PC-3 (cell line): ENCODE results near the gene KSR1. TPM values are rescaled to one million over a fixed set of nuclear protein-coding genes. Genes with fewer than 3 reads are reported as not detected.

Experiments used
- ATAC-seq: fragments of 200-7000 bp; cut with Tn5 transposase; 2 replicates; pipeline ENCODE4 v1.9.1; 2020; ENCODE audit warnings: mild to moderate bottlenecking, moderate library complexity
- BruUV-seq: library from RNA; stranded (reverse); fragments of 400-500 nt; replicated peaks from 2 replicates; lab custom pipeline; 2021; lab: Mats Ljungman, UMichigan
- CTCF ChIA-PET: fragments of 300-600 bp; sonication (Branson Sonifier 250); formaldehyde crosslinking; loops from one replicate; lab custom pipeline; 2022; ENCODE audit warnings: antibody characterized with exemption; lab: Charles Lee
- POLR2A ChIA-PET: fragments of 300-600 bp; sonication (Branson Sonifier 250); formaldehyde crosslinking; loops from one replicate; lab custom pipeline; 2022; ENCODE audit warnings: antibody characterized with exemption; ENCODE audit not compliant: unreplicated experiment; lab: Charles Lee
- DNase-seq: peaks from one replicate; pipeline ENCODE4 v3.0.0-alpha.2; 2015
- H2AFZ ChIP-seq: fragments of 300-600 bp; sonication (generic); 2 replicates; pipeline ENCODE4 v1.6.0; 2016; ENCODE audit warnings: antibody characterized with exemption, low read length
- H3F3A ChIP-seq: fragments of 300-600 bp; sonication (generic); one replicate; pipeline ENCODE4 v1.6.0; 2017; ENCODE audit warnings: antibody characterized with exemption, low read length, control low read depth, mild to moderate bottlenecking; ENCODE audit not compliant: unreplicated experiment
- H3K27ac ChIP-seq: fragments of 300-600 bp; sonication (generic); 2 replicates; pipeline ENCODE4 v1.5.1; 2016; ENCODE audit warnings: mild to moderate bottlenecking, low read length
- H3K27me3 ChIP-seq: fragments of 300-600 bp; sonication (generic); 2 replicates; pipeline ENCODE4 v1.6.1; 2016; ENCODE audit warnings: low read length, mixed read lengths
- H3K36me3 ChIP-seq: fragments of 300-600 bp; sonication (generic); 2 replicates; pipeline ENCODE4 v1.6.1; 2016; ENCODE audit warnings: low read depth, mixed run types, low read length, mixed read lengths
- H3K4me1 ChIP-seq: fragments of 300-600 bp; sonication (generic); 2 replicates; pipeline ENCODE4 v1.5.1; 2016; ENCODE audit warnings: low read length; ENCODE audit not compliant: insufficient read depth
- H3K4me2 ChIP-seq: fragments of 300-600 bp; sonication (generic); 2 replicates; pipeline ENCODE4 v1.6.0; 2016; ENCODE audit warnings: low read length
- H3K4me3 ChIP-seq: fragments of 300-600 bp; sonication (generic); 2 replicates; pipeline ENCODE4 v1.5.1; 2016; ENCODE audit warnings: mild to moderate bottlenecking, low read length, mixed read lengths
- H3K79me2 ChIP-seq: fragments of 300-600 bp; sonication (generic); 2 replicates; pipeline ENCODE4 v1.6.1; 2017; ENCODE audit warnings: low read length, mixed read lengths
- H3K9ac ChIP-seq: fragments of 300-600 bp; sonication (generic); 2 replicates; pipeline ENCODE4 v1.6.0; 2016; ENCODE audit warnings: mild to moderate bottlenecking, low read length
- H3K9me2 ChIP-seq: fragments of 300-600 bp; sonication (generic); replicated peaks from 2 replicates; pipeline ENCODE4 v1.6.1; 2016; ENCODE audit warnings: mixed run types, low read length, mixed read lengths
- H3K9me3 ChIP-seq: fragments of 300-600 bp; sonication (generic); 2 replicates; pipeline ENCODE4 v1.6.1; 2016; ENCODE audit warnings: low read length, mixed read lengths
- H4K20me1 ChIP-seq: fragments of 300-600 bp; sonication (generic); 2 replicates; pipeline ENCODE4 v1.6.1; 2016; ENCODE audit warnings: low read length, mixed read lengths
- EZH2 ChIP-seq: fragments of 300-600 bp; sonication (generic); IDR thresholded peaks from one replicate; pipeline ENCODE4 v1.6.1; 2017; ENCODE audit warnings: antibody characterized with exemption, mild to moderate bottlenecking, low read length; ENCODE audit not compliant: unreplicated experiment
- EZH2phosphoT487 ChIP-seq: fragments of 300-600 bp; sonication (generic); IDR thresholded peaks from 2 replicates; pipeline ENCODE4 v1.6.1; 2018; ENCODE audit warnings: mild to moderate bottlenecking, antibody characterized with exemption, low read length, borderline replicate concordance
- intact Hi-C: fragments of 100-400 bp; cut with micrococcal nuclease; formaldehyde crosslinking; loops from 2 replicates; pipeline ENCODE4 v1.9.0; 2023
- total RNA-seq: library from RNA; depleted of rRNA; stranded (reverse); fragments of >200 nt; gene quantifications from 2 replicates; pipeline ENCODE4 v1.2.3, GENCODE V29; 2014
- TF ChIP-seq, protein P1 (sequence below): fragments of 300-600 bp; sonication (generic); conservative IDR thresholded peaks from 2 replicates; pipeline ENCODE4 v1.5.1; 2017; ENCODE audit warnings: antibody characterized with exemption, low read depth, mild to moderate bottlenecking, low read length

KSR1 gene
- total RNA-seq, 1 experiment from 2014 or later, result 1.0 TPM

DNA sequence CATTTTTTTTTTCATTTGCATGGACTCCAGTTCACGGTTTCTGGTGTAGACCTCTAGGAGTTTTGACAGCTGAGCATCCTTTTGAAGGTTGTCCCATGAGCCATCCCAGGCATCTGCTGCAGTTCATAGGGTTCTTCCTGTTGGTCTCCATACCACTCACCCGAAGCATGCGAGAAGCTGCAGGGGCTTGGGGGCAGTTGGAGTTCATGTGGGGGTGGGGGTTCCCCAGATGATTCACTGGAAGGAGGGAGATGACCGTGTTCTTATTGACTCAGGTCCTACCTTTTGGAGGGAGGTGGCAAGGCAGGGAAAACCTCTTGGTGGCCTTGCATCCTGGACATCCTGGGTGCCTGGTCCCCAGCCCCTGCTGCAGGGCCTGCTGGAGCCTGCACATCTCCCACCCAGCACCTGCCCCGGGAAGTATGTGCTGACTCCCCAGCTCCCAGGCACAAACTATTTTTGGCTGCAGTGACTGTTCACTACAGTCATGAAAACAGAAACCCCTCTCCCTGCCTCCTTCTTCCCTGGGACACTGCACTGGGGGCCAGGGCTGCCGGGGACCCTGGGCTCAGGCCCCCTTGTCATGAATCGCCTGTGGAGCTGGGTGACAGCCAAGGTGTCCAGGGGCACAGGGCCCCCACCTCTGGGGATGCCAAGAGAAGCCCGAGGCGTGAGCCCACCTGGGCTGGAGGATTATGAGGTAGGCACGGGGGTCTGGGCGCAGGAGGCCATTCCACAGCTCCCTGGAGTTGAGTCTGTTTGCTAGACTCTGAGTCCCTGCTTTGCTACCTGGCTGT, 109.8 kb downstream of the KSR1 start:
- H3K4me1 ChIP-seq, result no peaks in the 10 kb centered on the region
- no peaks in the 10 kb centered on the region for H3K9me3 ChIP-seq
- no peaks in the 10 kb centered on the region for H3K36me3 ChIP-seq
- no peak for TF ChIP-seq EZH2phosphoT487
- TF ChIP-seq, protein P1, sequence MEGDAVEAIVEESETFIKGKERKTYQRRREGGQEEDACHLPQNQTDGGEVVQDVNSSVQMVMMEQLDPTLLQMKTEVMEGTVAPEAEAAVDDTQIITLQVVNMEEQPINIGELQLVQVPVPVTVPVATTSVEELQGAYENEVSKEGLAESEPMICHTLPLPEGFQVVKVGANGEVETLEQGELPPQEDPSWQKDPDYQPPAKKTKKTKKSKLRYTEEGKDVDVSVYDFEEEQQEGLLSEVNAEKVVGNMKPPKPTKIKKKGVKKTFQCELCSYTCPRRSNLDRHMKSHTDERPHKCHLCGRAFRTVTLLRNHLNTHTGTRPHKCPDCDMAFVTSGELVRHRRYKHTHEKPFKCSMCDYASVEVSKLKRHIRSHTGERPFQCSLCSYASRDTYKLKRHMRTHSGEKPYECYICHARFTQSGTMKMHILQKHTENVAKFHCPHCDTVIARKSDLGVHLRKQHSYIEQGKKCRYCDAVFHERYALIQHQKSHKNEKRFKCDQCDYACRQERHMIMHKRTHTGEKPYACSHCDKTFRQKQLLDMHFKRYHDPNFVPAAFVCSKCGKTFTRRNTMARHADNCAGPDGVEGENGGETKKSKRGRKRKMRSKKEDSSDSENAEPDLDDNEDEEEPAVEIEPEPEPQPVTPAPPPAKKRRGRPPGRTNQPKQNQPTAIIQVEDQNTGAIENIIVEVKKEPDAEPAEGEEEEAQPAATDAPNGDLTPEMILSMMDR, result no peak
- no peak for TF ChIP-seq EZH2
- H3F3A ChIP-seq, result no peaks in the 10 kb centered on the region
- no peak overlapping the region for H3K4me2 ChIP-seq
- POLR2A ChIA-PET, result no interaction called here
- H2AFZ ChIP-seq, result no peak overlapping the region
- no peaks in the 10 kb centered on the region for H3K27me3 ChIP-seq
- H3K9me2 ChIP-seq, result no peaks in the 10 kb centered on the region
- no peak overlapping the region for H3K4me3 ChIP-seq
- CTCF ChIA-PET, result interaction anchor here (0.6 kb wide), 1 partner anchor 14 kb away, joined by 3 read pairs; no protein-coding TSS in a partner anchor
- no peak overlapping the region for H3K9ac ChIP-seq
- ATAC-seq (no peak), DNase-seq (no peak)
- intact Hi-C loops, result no loop called here
- BruUV-seq, result no TSS peak
- H4K20me1 ChIP-seq, result no peaks in the 10 kb centered on the region
- no peaks in the 10 kb centered on the region for H3K79me2 ChIP-seq
- H3K27ac ChIP-seq, result no peak overlapping the region

DNA sequence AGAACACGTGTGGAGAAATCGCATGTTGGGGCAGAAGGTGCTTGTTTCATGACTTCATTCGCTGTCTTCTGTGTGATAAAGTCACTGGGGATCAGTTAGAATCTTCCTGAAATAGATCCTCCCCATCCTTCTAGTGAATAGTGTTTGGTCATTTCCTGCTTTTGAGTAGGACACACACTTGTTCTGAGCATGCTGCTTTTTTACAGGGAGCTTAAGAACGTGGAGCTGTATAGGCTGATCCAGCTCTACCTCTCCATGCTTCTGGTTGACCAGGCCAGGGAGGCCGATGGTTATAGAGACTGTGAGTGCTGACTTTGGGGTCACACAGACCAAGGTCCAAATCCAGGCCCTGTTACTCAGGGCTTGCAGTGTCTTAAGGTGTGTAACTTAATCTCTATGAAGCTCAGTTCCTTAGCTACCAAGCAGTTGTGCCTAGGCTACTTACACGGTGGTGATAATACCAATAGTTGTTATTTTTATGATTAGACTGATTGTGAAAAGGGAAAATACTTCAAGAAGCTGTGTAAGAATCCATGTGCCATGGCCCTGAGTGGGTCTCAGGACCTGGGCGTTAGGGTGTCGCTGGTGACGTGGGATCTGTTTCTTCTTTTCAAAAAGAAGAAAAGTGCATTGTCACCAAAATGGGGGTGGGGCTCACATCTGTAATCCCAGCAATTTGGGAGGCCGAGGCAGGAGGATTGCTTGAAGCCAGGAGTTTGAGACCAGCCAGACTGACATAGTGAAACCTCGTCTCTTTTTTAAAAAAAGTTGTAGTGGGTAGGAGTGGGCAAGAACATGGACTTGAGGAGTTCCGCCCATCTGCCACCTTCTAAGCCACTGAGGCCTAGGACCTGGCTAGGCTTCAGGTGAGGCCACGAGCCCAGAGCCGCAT, 110.7 kb downstream of the KSR1 start:
- no peak for ATAC-seq
- no peak overlapping the region for H3K27ac ChIP-seq
- BruUV-seq, result no TSS peak
- no peak overlapping the region for H3K9ac ChIP-seq
- H3K4me2 ChIP-seq, result no peak overlapping the region
- H3K9me3 ChIP-seq, result no peaks in the 10 kb centered on the region
- POLR2A ChIA-PET, result no interaction called here
- intact Hi-C loops, result no loop called here
- TF ChIP-seq EZH2 (no peak), EZH2phosphoT487 (no peak)
- TF ChIP-seq, protein P1, result no peak
- no peaks in the 10 kb centered on the region for H3F3A ChIP-seq
- CTCF ChIA-PET, result no interaction called here
- H3K9me2 ChIP-seq, result no peaks in the 10 kb centered on the region
- H3K27me3 ChIP-seq, result no peaks in the 10 kb centered on the region
- H3K36me3 ChIP-seq, result no peaks in the 10 kb centered on the region
- no peaks in the 10 kb centered on the region for H3K4me1 ChIP-seq
- no peak overlapping the region for H2AFZ ChIP-seq
- no peaks in the 10 kb centered on the region for H4K20me1 ChIP-seq
- H3K4me3 ChIP-seq, result no peak overlapping the region
- no peak for DNase-seq
- H3K79me2 ChIP-seq, result no peaks in the 10 kb centered on the region
